GM21619 (cell line): ENCODE results near the gene REM2.

Source experiments
- ATAC-seq: cut with Tn5 transposase; IDR thresholded peaks from one replicate; pipeline ENCODE4 v1.9.1; 2021; ENCODE audit not compliant: unreplicated experiment

REM2 gene

DNA sequence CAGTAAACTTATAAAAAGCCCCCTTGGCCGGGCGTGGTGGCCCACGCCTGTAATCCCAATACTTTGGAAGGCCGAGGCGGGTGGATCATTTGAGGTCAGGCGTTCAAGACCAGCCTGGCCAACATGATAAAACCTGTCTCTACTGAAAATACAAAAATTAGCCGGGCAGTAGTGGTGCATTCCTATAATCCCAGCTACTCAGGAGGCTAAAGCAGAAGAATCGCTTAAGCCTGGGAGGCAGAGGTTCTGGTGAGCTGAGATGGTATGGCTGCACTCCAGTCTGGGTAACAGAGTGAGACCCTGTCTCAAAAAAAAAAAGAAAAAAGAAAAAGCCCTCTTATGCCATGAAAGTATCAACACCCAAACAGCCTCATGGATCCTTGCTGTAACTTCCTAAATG, 42.5 kb downstream of the REM2 start:
- ATAC-seq: no peak

DNA sequence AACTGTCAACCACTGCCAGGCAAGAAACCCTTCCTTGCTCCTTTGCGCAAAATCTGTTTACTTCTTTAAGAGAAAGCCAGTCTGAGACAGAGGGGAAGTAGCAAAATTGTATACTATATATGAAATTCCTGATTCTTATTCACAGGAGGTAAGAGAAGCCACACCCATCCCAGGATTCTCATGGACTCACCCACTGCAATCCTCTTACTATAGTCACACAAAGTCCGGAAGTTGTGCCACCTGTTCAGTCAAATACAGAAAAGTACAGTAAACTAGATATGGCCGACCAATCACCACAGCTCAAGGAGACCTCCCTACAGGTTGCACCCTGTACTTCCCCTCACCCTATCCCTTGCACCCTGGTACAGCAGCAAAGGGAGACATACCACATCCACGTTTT, 43.3 kb downstream of the REM2 start:
- ATAC-seq: no peak

DNA sequence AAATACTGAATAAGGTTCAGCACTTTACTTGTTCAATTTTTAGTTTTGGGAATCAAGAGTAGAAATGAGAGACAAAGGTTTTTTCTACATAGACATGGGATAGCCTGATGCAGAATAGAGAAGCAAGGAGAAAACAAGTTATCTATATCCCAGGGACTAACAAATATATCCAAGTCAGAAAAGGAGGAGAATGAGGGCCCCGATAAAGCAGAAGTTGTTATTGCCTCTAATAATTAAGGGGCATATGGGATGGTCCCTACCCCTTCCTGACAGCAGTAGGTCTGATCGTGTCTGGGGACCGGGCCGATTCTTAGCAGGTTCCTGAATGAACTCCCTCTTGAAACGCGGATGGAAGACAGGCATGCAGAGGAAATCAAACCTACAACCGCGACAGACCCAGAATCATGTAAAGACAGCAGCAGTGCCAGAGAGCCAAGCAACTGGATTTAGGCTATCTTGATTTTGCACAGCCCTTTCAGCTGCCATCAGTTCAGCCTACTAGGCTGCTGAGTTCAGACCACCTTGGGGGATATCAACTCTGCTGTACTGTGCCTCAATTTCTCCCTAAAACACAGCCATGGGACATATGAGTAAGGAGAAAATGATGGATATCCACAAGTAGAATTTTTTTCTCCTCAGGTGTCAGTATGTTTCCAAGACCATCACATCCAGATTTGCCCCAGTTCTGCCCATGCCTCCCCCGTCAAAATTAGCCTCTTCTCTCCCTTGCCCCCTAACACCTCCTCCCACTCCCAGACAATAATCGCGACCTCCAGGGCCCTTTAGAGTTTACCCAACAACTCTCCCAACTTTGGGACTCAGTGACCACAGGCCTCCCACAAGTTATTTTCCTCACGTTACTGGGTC, 45.4 kb downstream of the REM2 start:
- no peak for ATAC-seq

DNA sequence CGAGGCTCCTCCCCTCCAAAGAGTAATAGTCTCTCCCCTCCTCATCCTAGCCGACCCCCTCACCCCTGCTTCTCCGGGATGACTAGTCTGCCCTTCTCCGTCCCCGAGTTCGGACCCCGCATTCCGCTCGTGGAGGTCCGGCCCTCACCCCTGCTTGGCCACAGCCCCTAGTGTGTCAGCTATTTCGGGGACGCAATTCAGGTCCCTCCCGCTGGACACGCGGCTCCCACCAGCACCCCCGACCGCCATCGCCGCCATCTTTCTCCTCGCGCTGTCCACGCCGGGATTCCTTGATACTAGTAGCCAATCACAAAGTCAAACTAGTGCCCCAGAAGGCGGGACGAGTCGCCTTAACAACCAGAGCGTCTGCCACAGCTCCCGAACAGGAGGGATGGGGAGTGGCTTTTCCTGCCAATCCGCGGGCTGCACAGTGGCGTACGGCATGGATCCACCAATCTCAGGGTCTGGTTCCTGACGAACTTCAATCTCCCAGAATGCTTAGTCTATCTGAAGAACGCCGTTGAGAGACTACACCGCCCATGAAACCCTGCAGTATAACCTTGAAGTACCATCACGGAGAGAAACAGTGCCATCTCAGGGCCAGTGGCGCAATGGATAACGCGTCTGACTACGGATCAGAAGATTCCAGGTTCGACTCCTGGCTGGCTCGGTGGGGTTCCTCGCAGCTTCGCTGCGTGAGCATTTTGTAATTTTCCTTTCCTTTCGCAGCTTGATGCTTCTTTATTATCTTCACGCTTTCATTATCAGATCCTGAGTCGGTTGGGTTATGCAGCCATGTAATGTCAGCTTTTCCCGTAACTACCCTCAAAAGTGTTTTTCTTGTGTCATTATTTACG, 46.3 kb downstream of the REM2 start, which contains the start of gene PRMT5:
PRMT5 (minus strand) TSS at position 273 of the 857 bp plus-strand sequence; CDS start at position 258, 15 bp downstream.
- ATAC-seq: peak; percentile 94

DNA sequence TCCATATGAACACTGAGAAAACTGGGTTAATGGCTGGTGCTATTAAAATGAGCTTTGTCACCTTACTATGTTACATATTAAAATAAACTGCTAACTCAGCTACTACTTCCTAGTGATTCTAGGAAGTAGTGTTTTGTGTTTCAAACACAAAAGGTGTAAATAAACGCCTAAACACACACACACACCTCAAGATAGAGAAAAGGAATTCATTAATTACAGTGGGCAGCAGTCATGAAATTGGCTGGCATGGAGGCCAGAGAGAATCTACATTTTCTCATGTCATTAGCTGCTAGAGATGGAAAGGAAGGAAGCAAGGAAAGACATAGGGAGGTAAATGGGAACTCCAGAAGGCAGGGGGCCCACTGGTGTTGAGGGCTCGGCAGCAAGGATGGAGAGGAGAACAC, 46.9 kb downstream of the REM2 start:
- no peak for ATAC-seq

DNA sequence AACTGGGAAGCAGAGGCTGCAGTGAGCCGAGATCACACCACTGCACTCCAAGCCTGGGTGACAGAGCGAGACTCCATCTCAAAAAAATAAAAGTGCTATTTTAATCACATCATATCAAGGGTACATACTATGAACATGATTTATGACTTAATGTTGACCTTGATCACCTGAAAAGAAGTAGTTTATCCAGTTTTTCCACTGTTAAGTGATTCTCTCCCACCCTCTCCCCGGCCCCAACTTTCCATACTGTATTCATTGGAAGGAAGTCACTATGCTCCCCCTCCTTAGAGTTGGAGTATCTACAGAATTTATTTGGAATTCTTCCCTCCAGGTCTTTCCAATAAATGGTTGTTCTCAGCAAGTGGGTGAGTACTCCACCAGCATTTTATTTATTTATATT, 49.1 kb downstream of the REM2 start:
- ATAC-seq: no peak

DNA sequence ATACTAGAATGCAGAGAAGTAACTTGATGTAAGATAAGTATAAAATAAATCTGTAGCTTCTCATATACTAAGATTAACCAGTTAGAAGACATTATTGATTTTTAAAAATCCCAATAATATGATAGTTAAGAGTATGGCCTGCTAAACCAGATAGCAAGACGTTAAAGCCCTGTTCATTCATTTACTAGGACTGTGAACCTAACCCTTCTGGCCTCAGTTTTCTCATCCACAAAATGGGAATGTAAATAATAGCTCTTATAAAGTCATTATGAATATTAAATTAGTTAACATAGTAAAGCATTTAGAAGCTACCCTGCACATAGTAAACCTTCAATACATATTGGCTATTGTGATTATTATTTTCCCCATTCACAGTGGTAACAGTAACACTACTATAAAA, 52.1 kb downstream of the REM2 start:
- ATAC-seq: no peak
